ENCODE results near the gene BRAP.
A peak's percentile ranks its signal among the peaks of the same experiment; 100 is the strongest.
"Not testable (repeated sequence)": the region's sequence is repeated elsewhere in the genome, so short reads cannot be mapped to it uniquely, and the experiment has no call there.

The BRAP gene

GRCh38 chr12:111685811-111686573 is at the start of gene BRAP, which contains the start of gene ACAD10:
BRAP (minus strand) TSS chr12:111685956; CDS start chr12:111685792, 164 bp downstream.
ACAD10 (plus strand) TSS chr12:111686053; CDS start chr12:111692710, 6,657 bp downstream.
- FAIRE-seq = peak; percentile 9

GRCh38 chr12:111733340-111733915 is 47.7 kb upstream of the BRAP start:
- FAIRE-seq = no peak

- FAIRE-seq = no peak
Measured at GRCh38 chr12:111732786-111733185, 47.0 kb upstream of the BRAP start.

GRCh38 chr12:111730420-111730819 is 44.7 kb upstream of the BRAP start:
- no peak for FAIRE-seq

DNA sequence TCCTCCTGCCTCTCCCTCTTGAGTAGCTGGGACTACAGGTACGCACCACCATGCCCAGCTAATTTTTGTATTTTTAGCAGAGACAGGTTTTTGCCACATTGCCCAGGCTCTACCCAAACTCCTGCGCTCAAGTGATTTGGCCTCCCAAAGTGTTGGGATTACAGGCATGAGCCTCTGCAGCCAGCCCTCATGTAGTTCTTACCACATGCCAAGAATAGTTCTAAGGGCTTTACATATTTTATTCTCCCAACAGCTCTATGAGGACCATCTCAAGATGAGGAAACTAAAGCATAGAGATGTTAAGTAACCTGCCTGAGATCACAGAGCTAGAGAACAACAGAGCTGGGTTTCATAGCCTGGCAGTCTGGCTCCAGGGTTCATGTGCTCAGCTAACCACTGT is 43.0 kb upstream of the BRAP start:
- no peak for FAIRE-seq

DNA sequence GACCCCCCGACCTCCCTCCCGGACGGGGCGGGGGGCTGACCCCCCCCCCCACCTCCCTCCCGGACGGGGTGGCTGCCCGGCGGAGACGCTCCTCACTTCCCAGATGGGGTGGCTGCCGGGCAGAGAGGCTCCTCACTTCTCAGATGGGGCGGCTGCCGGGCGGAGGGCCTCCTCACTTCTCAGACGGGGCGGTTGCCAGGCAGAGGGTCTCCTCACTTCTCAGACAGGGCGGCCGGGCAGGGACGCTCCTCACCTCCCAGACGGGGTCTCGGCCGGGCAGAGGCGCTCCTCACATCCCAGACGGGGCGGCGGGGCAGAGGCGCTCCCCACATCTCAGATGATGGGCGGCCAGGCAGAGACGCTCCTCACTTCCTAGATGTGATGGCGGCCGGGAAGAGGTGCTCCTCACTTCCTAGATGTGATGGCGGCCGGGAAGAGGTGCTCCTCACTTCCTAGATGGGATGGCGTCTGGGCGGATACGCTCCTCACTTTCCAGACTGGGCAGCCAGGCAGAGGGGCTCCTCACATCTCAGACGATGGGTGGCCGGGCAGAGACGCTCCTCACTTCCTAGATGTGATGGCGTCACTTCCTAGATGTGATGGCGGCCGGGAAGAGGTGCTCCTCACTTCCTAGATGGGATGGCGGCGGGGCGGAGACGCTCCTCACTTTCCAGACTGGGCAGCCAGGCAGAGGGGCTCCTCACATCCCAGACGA is 38.0 kb upstream of the BRAP start:
- not testable (repeated sequence) for FAIRE-seq

GRCh38 chr12:111720457-111720856 is 34.7 kb upstream of the BRAP start:
- FAIRE-seq = no peak

- not testable (repeated sequence) for FAIRE-seq
Measured at GRCh38 chr12:111719316-111719715, 33.6 kb upstream of the BRAP start.

- FAIRE-seq = no peak
Measured at GRCh38 chr12:111715279-111715678, 29.5 kb upstream of the BRAP start.

- FAIRE-seq = no peak
Measured at GRCh38 chr12:111706145-111706544, 20.4 kb upstream of the BRAP start.

DNA sequence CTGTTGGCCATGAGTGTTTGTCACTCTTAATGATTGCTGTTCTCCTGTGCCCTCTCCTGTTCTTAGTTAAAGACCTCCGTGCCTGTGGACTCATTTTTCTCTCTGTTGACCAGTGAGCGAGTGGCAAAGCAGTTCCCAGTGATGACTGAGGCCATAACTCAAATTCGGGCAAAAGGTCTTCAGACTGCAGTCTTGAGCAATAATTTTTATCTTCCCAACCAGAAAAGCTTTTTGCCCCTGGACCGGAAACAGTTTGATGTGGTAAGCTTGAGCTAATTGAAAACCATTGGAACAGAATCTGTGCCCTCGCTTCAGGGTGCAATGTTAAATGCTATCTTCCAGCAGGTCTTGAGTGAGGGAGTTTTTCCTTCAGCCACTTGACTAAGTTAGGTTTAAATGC is 19.9 kb upstream of the BRAP start:
- no peak for FAIRE-seq

GRCh38 chr12:111699962-111700361 is 14.2 kb upstream of the BRAP start:
- no peak for FAIRE-seq

DNA sequence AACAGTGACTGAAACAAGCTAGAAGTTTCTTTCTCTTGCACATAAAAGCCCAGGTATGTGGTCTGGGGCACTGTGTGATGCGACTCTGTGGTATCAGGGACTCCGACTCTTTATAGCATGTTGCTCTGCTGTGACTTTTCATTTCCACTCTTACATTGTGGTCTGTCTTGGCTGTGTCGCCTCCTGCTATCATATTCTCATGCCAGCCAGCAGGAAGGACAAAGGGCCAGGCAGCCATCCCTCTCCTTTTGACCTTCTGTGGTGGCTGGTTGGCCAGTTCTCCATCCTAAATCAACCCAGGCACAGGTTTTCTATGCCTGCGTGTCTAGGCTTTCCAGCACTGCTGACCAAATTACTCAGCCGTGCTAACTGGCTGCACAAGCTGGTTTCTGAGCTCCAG is 8.1 kb upstream of the BRAP start:
- no peak for FAIRE-seq

DNA sequence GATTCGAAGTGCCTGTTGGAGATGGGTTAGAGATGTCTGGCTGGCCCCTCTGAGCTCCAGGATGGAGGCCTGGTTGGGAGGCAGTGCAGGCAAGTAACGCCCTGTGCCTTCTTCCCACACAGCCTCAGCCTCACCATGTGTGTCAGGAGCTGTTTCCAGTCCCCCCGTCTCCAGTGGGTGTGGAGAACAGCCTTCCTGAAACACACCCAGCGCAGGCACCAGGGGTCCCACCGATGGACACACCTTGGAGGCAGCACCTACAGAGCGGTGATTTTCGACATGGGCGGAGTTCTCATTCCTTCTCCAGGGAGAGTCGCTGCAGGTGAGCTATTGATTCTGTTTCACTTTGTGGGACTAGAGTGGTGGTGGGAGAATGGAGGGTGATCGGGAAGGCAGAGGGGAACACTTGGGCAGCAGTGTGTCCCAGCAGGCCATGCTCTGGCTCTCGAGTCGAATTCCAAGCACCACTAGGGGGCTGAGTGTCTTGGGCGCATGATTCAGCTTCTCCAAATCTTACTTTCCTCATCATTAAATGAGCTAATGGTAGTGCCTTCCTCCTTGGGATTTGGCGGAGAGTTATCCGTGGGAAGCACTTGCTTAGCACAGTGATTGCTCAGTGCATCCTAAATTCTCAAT is 6.9 kb upstream of the BRAP start:
- no peak for FAIRE-seq

DNA sequence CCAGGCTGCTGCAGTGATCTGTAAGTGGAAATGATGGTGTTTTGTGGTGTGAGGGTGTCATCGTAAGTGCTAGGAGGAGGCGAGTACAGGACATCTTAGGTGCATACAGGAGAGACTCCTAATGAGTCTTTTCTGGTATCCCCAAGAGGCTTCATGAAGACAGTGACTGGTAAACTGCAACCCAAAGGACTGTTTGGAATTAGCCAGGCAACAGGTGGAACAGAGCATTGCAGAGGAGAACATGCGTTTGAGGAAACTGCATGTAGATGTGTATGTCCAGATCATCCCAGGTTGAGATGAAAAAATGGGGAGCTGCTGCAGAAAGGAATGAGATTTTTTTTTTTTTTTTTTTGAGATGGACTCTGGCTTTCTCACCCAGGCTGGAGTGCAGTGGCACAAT is 5.5 kb upstream of the BRAP start:
- no peak for FAIRE-seq

GRCh38 chr12:111687952-111688351 is 2.2 kb upstream of the BRAP start:
- no peak for FAIRE-seq

DNA sequence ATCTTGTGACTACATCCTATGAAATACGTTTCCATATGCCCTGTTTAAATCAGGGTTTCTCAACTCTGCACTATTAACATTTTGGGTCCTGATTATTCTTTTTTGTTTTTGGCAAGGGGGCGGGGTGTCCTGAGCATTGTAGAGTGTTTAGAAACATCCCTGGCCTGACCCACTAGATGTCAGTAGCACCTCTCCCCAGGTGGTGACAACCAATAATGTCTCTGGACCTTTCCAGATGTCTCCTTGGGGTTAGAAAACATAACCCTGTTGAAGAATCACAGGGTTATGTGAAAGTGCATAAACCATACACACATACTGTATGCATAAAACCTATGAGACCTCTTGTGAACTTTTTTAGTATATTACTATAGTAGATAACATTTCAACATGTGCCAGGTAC is 1.5 kb upstream of the BRAP start:
- no peak for FAIRE-seq

DNA sequence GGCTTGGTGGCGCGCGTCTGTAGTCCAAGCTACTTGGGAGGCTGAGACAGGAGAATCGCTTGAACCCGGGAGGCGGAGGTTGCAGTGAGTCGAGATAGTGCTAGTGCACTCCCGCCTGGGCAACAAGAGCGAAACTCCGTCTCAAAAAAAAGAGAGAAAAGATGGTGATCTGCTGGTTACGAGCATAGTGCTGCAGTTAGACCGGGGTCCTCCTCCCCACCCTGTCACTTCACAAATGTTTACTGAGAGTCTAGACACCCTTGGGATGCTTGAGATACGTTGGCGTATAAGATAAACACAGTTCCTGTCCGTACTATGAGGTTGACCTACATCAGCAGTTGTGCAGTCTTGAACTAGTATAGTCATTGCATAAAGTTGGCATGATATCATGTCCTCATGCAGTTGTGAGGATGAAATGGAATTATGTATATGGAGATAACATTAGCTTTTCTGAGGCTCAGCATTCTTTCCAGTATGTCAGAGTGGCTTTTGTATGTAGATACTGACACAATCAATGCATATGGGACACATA is 884 bp upstream of the BRAP start:
- FAIRE-seq = no peak

- no peak for FAIRE-seq
Measured at GRCh38 chr12:111685322-111685810, 390 bp downstream of the BRAP start.

GRCh38 chr12:111684485-111685198 is 1.1 kb downstream of the BRAP start:
- FAIRE-seq = not testable (repeated sequence)

- no peak for FAIRE-seq
Measured at GRCh38 chr12:111677186-111677585, 8.6 kb downstream of the BRAP start.

DNA sequence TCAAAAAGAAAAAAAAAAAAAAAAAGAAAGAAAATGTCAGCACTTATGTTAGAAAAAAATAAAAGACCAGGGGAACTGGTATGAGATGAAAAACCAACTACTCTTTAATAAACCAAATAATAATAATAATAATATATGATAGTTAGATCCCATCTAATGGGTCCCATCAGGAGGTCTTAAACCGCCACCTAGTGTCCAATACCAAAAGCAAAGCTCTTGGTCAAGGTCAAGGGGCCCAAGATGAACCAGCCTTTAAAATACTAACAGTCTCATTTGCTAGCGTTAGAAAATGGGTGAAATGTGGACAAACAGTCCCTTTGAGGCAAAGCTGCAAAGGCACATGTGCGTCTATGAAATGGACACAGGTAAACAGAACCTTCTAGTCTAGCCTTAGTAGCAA is 12.3 kb downstream of the BRAP start:
- FAIRE-seq = no peak
